ENCODE data around the gene BCOR.

BCOR gene

GRCh38 chrX:40013266-40014195 is 84.2 kb downstream of the BCOR start:
- peak in 1 of 2 experiments; percentile 34 for DNase-seq

GRCh38 chrX:40012868-40013265 is 84.9 kb downstream of the BCOR start:
- no peak for DNase-seq

GRCh38 chrX:40012039-40012867 is 85.5 kb downstream of the BCOR start:
- no peak for DNase-seq

GRCh38 chrX:40011322-40012038 is 86.3 kb downstream of the BCOR start:
- DNase-seq: no peak

- DNase-seq: peak in 1 of 2 experiments; percentile 6
Measured at GRCh38 chrX:40010550-40011321, 87.0 kb downstream of the BCOR start.

GRCh38 chrX:40009890-40010289 is 87.9 kb downstream of the BCOR start:
- DNase-seq: no peak

- no peak for DNase-seq
Measured at GRCh38 chrX:40009462-40009851, 88.3 kb downstream of the BCOR start.

- no peak for DNase-seq
Measured at GRCh38 chrX:40008791-40009461, 88.8 kb downstream of the BCOR start.

GRCh38 chrX:40007756-40008705 is 89.7 kb downstream of the BCOR start:
- DNase-seq: no peak

GRCh38 chrX:40007131-40007755 is 90.5 kb downstream of the BCOR start:
- no peak for DNase-seq

GRCh38 chrX:40006106-40007017 is 91.4 kb downstream of the BCOR start:
- no peak for DNase-seq

GRCh38 chrX:40005292-40006011 is 92.3 kb downstream of the BCOR start:
- no peak for DNase-seq

GRCh38 chrX:40004921-40005291 is 92.9 kb downstream of the BCOR start:
- DNase-seq: no peak

- no peak for DNase-seq
Measured at GRCh38 chrX:40004246-40004535, 93.6 kb downstream of the BCOR start.

- no peak for DNase-seq
Measured at GRCh38 chrX:40003428-40004245, 94.1 kb downstream of the BCOR start.

GRCh38 chrX:40003071-40003427 is 94.7 kb downstream of the BCOR start:
- no peak for DNase-seq

Measured in NCI-H187 (cell line).